HG02885 (cell line): Measurements from ENCODE around the gene KCTD20.
A peak's percentile ranks its signal among the peaks of the same experiment; 100 is the strongest.
"Not testable (repeated sequence)": the region's sequence is repeated elsewhere in the genome, so short reads cannot be mapped to it uniquely, and the experiment has no call there.

ENCODE experiments used
- ATAC-seq: cut with Tn5 transposase; IDR thresholded peaks from one replicate; pipeline ENCODE4 v1.9.1; 2021; ENCODE audit warnings: mild to moderate bottlenecking; ENCODE audit not compliant: unreplicated experiment, poor library complexity

KCTD20 gene

GRCh38 chr6:36442671-36443470 is at the start of gene KCTD20, which contains the start of gene PXT1:
KCTD20 (plus strand) TSS chr6:36443000; CDS start chr6:36470098, 27,098 bp downstream.
PXT1 (minus strand) TSS chr6:36442854; CDS start chr6:36426082, 16,772 bp downstream.
- ATAC-seq: peak; percentile 86

- ATAC-seq: no peak
Observed at GRCh38 chr6:36399970-36400369, 42.8 kb upstream of the KCTD20 start.

- no peak for ATAC-seq
Observed at GRCh38 chr6:36402481-36402880, 40.3 kb upstream of the KCTD20 start.

- ATAC-seq: no peak
Observed at GRCh38 chr6:36404164-36404563, 38.6 kb upstream of the KCTD20 start.

GRCh38 chr6:36409718-36410117 is 33.1 kb upstream of the KCTD20 start:
- ATAC-seq: not testable (repeated sequence)

GRCh38 chr6:36413489-36414480 is 29.0 kb upstream of the KCTD20 start:
- no peak for ATAC-seq

GRCh38 chr6:36414481-36414880 is 28.3 kb upstream of the KCTD20 start:
- ATAC-seq: no peak

- ATAC-seq: no peak
Observed at GRCh38 chr6:36418558-36418957, 24.2 kb upstream of the KCTD20 start.

- no peak for ATAC-seq
Observed at GRCh38 chr6:36419310-36419709, 23.5 kb upstream of the KCTD20 start.

GRCh38 chr6:36422714-36423100 is 20.1 kb upstream of the KCTD20 start:
- ATAC-seq: no peak

GRCh38 chr6:36423101-36423824 is 19.5 kb upstream of the KCTD20 start:
- ATAC-seq: peak; percentile 95

- ATAC-seq: no peak
Observed at GRCh38 chr6:36426622-36427021, 16.2 kb upstream of the KCTD20 start.

- no peak for ATAC-seq
Observed at GRCh38 chr6:36428911-36429310, 13.9 kb upstream of the KCTD20 start.

GRCh38 chr6:36430351-36430750 is 12.4 kb upstream of the KCTD20 start:
- ATAC-seq: no peak

- ATAC-seq: no peak
Observed at GRCh38 chr6:36431197-36431596, 11.6 kb upstream of the KCTD20 start.

- no peak for ATAC-seq
Observed at GRCh38 chr6:36432151-36432671, 10.6 kb upstream of the KCTD20 start.

- no peak for ATAC-seq
Observed at GRCh38 chr6:36436466-36436865, 6.3 kb upstream of the KCTD20 start.

- peak; percentile 59 for ATAC-seq
Observed at GRCh38 chr6:36441307-36441894, 1.4 kb upstream of the KCTD20 start.

- ATAC-seq: no peak
Observed at GRCh38 chr6:36442103-36442670, 613 bp upstream of the KCTD20 start.
